SK-N-SH treated with all-trans-retinoic acid at 6 μM for 48 hours (cell line): ENCODE results near the gene REXO1.

Source experiments
- CSDC2 ChIP-seq: fragments of 250-450 bp; sonication (Bioruptor Pico); IDR thresholded peaks from 2 replicates; pipeline ENCODE4 v1.5.0; 2020; ENCODE audit warnings: mild to moderate bottlenecking, moderate library complexity
- GLIS3 ChIP-seq: fragments of 250-450 bp; sonication (Bioruptor Pico); IDR thresholded peaks from 2 replicates; pipeline ENCODE4 v1.5.0; 2020; ENCODE audit warnings: mild to moderate bottlenecking, moderate library complexity
- PPARA ChIP-seq: fragments of 250-450 bp; sonication (Bioruptor Pico); IDR thresholded peaks from 2 replicates; pipeline ENCODE4 v1.5.0; 2020; ENCODE audit warnings: mild to moderate bottlenecking, borderline replicate concordance
- RARB ChIP-seq: fragments of 250-450 bp; sonication (Bioruptor Pico); IDR thresholded peaks from 2 replicates; pipeline ENCODE4 v1.8.0; 2021; ENCODE audit warnings: mild to moderate bottlenecking, moderate library complexity

- TF ChIP-seq CSDC2 (CRISPR knock-in tag) (no peak), GLIS3 (CRISPR knock-in tag) (no peak), RARB (CRISPR knock-in tag) (no peak), PPARA (CRISPR knock-in tag) (no peak)
These were observed 58.1 kb downstream of the REXO1 start for GRCh38 chr19:1790054-1790792.
